Measurements from ENCODE around the gene SYNDIG1L.

GRCh38 chr14:74441113-74441512 is 15.1 kb upstream of the SYNDIG1L start:
- TF ChIP-seq JUND (IDR thresholded peaks at IDR 0.05; ENCODE audit: low read length) (no peak), GTF2F1 (IDR thresholded peaks at IDR 0.05; ENCODE audit: borderline replicate concordance, low read depth, low read length) (no peak), PHF8 (conservative IDR thresholded peaks at IDR 0.05; ENCODE audit: low read depth, low read length) (no peak), TAF1 (IDR thresholded peaks at IDR 0.05; ENCODE audit: low read depth, low read length) (no peak), EZH2 (IDR thresholded peaks at IDR 0.05; ENCODE audit: low read depth, low read length, severe bottlenecking) (no peak), CREB1 (IDR thresholded peaks at IDR 0.05) (no peak), POLR2A (IDR thresholded peaks at IDR 0.05; ENCODE audit: control extremely low read depth in 1 of 2, low read depth in 2 of 2, low read length in 2 of 2) (no peak), SP2 (IDR thresholded peaks at IDR 0.05; ENCODE audit: low read length) (no peak), RNF2 (IDR thresholded peaks at IDR 0.05; ENCODE audit: borderline replicate concordance, low read depth, low read length, missing control alignments, poor library complexity, severe bottlenecking) (no peak), JUN (IDR thresholded peaks at IDR 0.05; ENCODE audit: low read depth, low read length) (no peak), CBX5 (IDR thresholded peaks at IDR 0.05; ENCODE audit: low read depth, low read length) (no peak)
- TF ChIP-seq, protein P1, sequence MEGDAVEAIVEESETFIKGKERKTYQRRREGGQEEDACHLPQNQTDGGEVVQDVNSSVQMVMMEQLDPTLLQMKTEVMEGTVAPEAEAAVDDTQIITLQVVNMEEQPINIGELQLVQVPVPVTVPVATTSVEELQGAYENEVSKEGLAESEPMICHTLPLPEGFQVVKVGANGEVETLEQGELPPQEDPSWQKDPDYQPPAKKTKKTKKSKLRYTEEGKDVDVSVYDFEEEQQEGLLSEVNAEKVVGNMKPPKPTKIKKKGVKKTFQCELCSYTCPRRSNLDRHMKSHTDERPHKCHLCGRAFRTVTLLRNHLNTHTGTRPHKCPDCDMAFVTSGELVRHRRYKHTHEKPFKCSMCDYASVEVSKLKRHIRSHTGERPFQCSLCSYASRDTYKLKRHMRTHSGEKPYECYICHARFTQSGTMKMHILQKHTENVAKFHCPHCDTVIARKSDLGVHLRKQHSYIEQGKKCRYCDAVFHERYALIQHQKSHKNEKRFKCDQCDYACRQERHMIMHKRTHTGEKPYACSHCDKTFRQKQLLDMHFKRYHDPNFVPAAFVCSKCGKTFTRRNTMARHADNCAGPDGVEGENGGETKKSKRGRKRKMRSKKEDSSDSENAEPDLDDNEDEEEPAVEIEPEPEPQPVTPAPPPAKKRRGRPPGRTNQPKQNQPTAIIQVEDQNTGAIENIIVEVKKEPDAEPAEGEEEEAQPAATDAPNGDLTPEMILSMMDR (IDR thresholded peaks at IDR 0.05; ENCODE audit: control extremely low read depth in 1 of 3, insufficient read depth in 1 of 3, low read depth in 1 of 3, low read length in 3 of 3) = no peak
- TF ChIP-seq, protein P2, sequence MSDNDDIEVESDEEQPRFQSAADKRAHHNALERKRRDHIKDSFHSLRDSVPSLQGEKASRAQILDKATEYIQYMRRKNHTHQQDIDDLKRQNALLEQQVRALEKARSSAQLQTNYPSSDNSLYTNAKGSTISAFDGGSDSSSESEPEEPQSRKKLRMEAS (IDR thresholded peaks at IDR 0.05) = no peak

All from H1 (cell line).